ENCODE data around the gene OBSL1. TPM values are rescaled to one million over a fixed set of nuclear protein-coding genes. Genes with fewer than 3 reads are reported as not detected.

The OBSL1 gene
- total RNA-seq, 2 donors from 2014 or later, result 119 to 185 TPM

DNA sequence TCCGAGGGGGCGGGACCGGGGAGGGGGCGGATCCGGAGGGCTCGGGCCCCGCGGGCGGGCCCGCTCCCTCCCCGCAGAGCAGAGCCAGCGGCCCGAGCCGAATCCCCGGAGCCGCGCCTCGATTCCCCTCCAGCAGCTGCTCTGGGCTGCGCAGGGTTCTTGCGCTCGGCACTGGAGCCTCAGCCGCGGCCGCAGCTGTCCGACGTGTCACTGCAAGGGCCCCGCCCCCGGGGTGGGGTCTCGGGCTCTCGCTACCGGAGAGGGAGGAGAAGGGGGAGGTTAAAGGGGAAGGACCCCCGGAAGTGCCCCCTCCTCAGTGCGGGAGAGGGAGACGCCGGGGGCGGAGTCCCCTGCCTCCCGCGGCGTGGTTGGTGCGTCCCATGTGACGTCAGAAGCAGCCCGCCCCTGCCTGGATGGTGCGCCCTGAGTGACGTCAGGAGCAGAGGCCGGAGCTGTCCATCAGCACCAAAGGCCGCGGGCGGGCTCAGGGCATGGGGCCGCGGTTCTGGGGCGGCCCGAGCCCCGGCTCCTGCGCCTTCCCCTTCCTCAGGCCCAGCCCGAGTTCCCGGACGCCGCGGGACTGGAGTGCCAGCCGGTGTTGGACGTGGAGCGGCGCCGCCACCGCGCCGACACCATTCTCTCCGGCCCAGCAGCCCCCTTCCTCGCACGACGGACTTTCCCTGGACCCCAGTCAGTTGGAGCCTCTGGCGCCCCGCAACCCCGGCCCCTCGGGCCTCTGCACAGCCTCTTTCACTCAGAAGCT lies 27.6 kb downstream of the OBSL1 start, which contains the start of the genes CHPF and TMEM198:
Gene CHPF (minus strand): TSS at position 214 of the 763 bp plus-strand sequence. CDS start 271 bp downstream, outside the sequence.
Gene TMEM198 (plus strand): TSS at position 433 of the 763 bp plus-strand sequence. CDS start 700 bp downstream, outside the sequence.
- H3K36me3 ChIP-seq (replicated peaks in 1 of 2; ENCODE audit: insufficient read depth in 1 of 2, low read depth in 2 of 2), result peaks cover 0 to 18% of the 10 kb centered on the region in 2 donors
- intact Hi-C loops (cut with DNase I), result no loop called here
- TF ChIP-seq, protein P1, sequence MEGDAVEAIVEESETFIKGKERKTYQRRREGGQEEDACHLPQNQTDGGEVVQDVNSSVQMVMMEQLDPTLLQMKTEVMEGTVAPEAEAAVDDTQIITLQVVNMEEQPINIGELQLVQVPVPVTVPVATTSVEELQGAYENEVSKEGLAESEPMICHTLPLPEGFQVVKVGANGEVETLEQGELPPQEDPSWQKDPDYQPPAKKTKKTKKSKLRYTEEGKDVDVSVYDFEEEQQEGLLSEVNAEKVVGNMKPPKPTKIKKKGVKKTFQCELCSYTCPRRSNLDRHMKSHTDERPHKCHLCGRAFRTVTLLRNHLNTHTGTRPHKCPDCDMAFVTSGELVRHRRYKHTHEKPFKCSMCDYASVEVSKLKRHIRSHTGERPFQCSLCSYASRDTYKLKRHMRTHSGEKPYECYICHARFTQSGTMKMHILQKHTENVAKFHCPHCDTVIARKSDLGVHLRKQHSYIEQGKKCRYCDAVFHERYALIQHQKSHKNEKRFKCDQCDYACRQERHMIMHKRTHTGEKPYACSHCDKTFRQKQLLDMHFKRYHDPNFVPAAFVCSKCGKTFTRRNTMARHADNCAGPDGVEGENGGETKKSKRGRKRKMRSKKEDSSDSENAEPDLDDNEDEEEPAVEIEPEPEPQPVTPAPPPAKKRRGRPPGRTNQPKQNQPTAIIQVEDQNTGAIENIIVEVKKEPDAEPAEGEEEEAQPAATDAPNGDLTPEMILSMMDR (IDR thresholded peaks at IDR 0.05), result peak in 2 of 7 experiments; percentile 9 to 35
- peak; percentile 87 to 93 (median 91) for TF ChIP-seq POLR2A (IDR thresholded peaks at IDR 0.05)
- H3K27ac ChIP-seq, result peak within 1 kb of the TSS; percentile 94 to 98 (median 97)
- peak; percentile 99 to 100 (median 99) for DNase-seq
- peak within 1 kb of the TSS; percentile 92 to 95 for H3K4me3 ChIP-seq
- H3K27me3 ChIP-seq, result no peaks in the 10 kb centered on the region
- peak; percentile 91 for ATAC-seq
- no peaks in the 10 kb centered on the region for H3K9me3 ChIP-seq
- 0 to 1% methylated on average over 15 to 71 of the region's 75 CpGs for WGBS, 2 donors
- H3K4me1 ChIP-seq, result peaks cover 32% of the 10 kb centered on the region

DNA sequence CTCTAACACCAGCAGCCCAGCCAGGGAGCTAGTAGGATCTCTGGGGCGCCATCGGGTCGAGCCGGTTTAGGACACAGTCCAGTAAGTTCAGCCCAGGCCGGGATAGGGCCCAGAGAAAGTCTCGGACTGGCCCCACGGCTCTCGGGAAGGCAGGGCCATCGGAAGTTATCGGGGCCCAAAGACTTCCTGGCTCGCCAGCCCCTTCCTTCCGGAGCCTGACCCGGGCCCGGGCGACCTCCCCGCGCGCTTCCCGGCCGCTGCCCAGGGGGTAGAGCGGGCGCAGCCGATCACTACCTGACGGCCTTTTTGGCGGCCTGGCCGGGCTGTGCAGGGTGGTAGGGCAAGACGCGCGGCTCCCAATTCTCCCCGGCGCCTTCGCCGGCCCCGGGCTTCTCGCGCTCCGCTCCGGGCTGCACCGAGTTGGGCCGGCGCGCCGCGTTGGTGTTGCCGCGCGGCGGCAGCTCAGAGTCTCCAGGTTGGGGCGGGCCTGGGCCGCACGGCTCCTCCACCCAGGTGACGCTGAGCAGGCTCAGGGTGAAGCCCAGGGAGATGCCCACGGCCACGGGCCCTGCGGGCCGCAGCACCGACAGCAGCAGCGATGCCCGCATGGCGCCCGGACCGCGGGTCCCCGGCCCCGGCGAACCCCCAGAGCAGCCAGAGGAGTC lies 28.3 kb downstream of the OBSL1 start:
- DNase-seq, result peak in 3 of 4 donors; percentile 39 to 51 (median 46)
- intact Hi-C loops (cut with DNase I), result no loop called here
- Histone ChIP-seq H3K36me3 (replicated peaks in 1 of 2; ENCODE audit: insufficient read depth in 1 of 2, low read depth in 2 of 2) (peaks cover 0 to 18% of the 10 kb centered on the region in 2 donors), H3K27me3 (no peaks in the 10 kb centered on the region), H3K4me1 (peaks cover 37% of the 10 kb centered on the region), H3K27ac (peak overlapping the region; percentile 94 to 98 (median 97)), H3K9me3 (no peaks in the 10 kb centered on the region), H3K4me3 (peak overlapping the region; percentile 92 to 95)
- no peak for TF ChIP-seq POLR2A (IDR thresholded peaks at IDR 0.05)
- TF ChIP-seq, protein P1 (IDR thresholded peaks at IDR 0.05), result peak in 1 of 7 experiments; percentile 6
- 0 to 1% methylated on average over 17 to 58 of the region's 66 CpGs for WGBS, 2 donors
- ATAC-seq, result peak; percentile 30

DNA sequence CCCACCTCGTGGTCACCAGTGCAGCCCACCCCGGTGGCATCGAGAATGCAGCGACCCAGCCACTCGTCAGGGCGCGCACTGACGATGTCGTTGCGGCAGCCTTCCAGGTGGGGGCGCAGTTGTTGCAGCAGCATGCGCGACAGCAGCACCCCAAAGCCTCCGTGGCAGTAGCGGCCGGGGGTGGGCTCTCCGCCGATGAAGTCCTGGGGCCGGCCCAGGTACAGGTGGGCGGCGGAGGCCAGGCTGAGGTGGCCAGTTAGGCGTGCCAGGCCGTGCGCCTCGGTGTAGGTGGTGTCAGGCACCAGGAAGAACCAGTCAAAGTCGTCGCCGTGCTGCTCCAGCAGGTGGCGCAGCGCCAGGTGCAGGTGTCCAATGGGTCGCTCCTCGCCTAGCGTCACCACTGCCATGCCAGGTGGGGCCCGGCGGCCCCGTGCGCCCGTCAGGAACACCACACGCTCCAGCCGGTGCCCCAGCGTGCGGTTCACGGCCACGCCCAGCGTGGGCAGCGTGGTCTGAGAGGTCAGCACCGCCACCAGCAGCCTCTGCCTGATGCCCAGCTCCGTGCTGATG lies 29.6 kb downstream of the OBSL1 start:
- 2 to 4% methylated on average over 21 to 48 of the region's 48 CpGs for WGBS, 2 donors
- Histone ChIP-seq H3K27ac (peak overlapping the region in 2 of 4 donors; percentile 97 to 98), H3K36me3 (replicated peaks in 1 of 2; ENCODE audit: insufficient read depth in 1 of 2, low read depth in 2 of 2) (peaks cover 0 to 18% of the 10 kb centered on the region in 2 donors), H3K4me3 (no peak overlapping the region), H3K9me3 (no peaks in the 10 kb centered on the region), H3K4me1 (peaks cover 37% of the 10 kb centered on the region), H3K27me3 (no peaks in the 10 kb centered on the region)
- ATAC-seq (peak; percentile 53), DNase-seq (peak; percentile 93 to 95 (median 94))
- intact Hi-C loops (cut with DNase I), result no loop called here
- TF ChIP-seq POLR2A (IDR thresholded peaks at IDR 0.05), result peak in 2 of 3 donors; percentile 34 to 49
- TF ChIP-seq, protein P1 (IDR thresholded peaks at IDR 0.05), result peak; percentile 77 to 99 (median 91)

DNA sequence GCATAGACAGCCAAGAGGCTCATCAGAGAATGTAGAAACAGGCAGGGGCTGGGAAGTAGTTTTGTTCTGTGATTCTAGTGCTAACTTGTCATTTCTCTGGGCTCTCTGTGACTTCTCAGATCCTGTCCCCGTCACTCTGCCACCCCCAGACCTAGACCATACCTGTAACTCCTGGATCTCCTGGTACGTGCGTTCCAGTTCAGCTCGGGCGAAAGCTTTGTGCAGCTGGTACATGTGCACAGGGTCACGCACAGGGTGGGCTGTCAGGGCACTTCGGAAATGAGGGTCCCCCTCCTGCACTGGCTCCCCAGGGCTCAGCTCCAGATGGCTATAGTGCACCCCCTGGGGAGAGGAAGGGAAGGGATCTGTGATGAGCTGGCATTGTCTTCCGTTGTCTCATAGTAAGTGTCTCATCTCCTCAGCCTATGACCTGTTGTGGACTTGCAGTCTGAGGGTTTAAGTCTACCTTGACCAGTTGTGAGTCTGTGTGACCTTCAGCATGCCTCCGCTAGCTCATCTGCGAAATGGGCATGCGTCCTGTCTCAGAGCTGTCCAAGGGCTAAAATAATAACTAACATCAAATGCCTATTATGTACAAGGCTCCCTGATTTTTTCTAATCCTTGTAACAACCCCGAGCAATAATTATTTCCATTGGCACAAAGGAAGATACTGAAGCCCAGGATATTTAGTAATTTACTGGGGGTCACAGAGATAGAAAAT lies 30.4 kb downstream of the OBSL1 start:
- no peak for DNase-seq
- Histone ChIP-seq H3K9me3 (no peaks in the 10 kb centered on the region), H3K4me3 (no peak overlapping the region), H3K36me3 (replicated peaks in 1 of 2; ENCODE audit: insufficient read depth in 1 of 2, low read depth in 2 of 2) (peaks cover 0 to 18% of the 10 kb centered on the region in 2 donors), H3K4me1 (peaks cover 37% of the 10 kb centered on the region), H3K27ac (no peak overlapping the region), H3K27me3 (no peaks in the 10 kb centered on the region)
- intact Hi-C loops (cut with DNase I), result no loop called here
- WGBS, 2 donors, result 81 to 90% methylated on average over 11 to 12 of the region's 12 CpGs
- TF ChIP-seq, protein P1 (IDR thresholded peaks at IDR 0.05), result no peak
- no peak for TF ChIP-seq POLR2A (IDR thresholded peaks at IDR 0.05)
- ATAC-seq, result no peak
